Naive thymus-derived CD8-positive, alpha-beta T cell (primary cell): ENCODE measurements around the gene DNAH9. TPM values are rescaled to one million over a fixed set of nuclear protein-coding genes. Genes with fewer than 3 reads are reported as not detected.

ENCODE experiments used
- ATAC-seq, 2 donors: fragments of 150-1000 bp; cut with Tn5 transposase in 1 of 2; sonication (Bioruptor Pico), chemical (Tn5 transposase) in 1 of 2; 1 replicate in 1 of 2; 2 replicates in 1 of 2; pipeline ENCODE4 v1.10.0; 2021; ENCODE audit warnings: mild to moderate bottlenecking in 2 of 2, moderate library complexity in 2 of 2
- POLR2A ChIA-PET: fragments of 350-600 bp; sonication (Branson Sonifier 250); formaldehyde crosslinking; loops from one replicate; lab custom pipeline; 2021; ENCODE audit warnings: antibody characterized with exemption; lab: Charles Lee
- DNase-seq, 10 donors: peaks; one replicate each; pipeline versions ENCODE4 v3.0.0 to v3.0.0-alpha.2; 2020 to 2022
- H3K27ac Mint-ChIP-seq, 10 donors: one replicate each; pipeline ENCODE4 v1.8.0; 2020 to 2022; ENCODE audit warnings: mild to moderate bottlenecking in 10 of 10, mixed read lengths in 10 of 10, moderate library complexity in 4 of 10, inconsistent platforms in 1 of 10
- H3K27me3 Mint-ChIP-seq, 5 donors: one replicate each; pipeline ENCODE4 v1.8.0; 2021 to 2022; ENCODE audit warnings: mixed read lengths in 5 of 5
- H3K36me3 Mint-ChIP-seq, 3 donors: one replicate each; pipeline ENCODE4 v1.8.0; 2020 to 2022; ENCODE audit warnings: mixed read lengths in 3 of 3, mild to moderate bottlenecking in 2 of 3, inconsistent platforms in 1 of 3
- H3K4me1 Mint-ChIP-seq, 4 donors: one replicate each; pipeline ENCODE4 v1.8.0; 2021 to 2022; ENCODE audit warnings: mixed read lengths in 4 of 4
- H3K4me3 Mint-ChIP-seq, 10 donors: one replicate each; pipeline ENCODE4 v1.8.0; 2020 to 2022; ENCODE audit warnings: mild to moderate bottlenecking in 10 of 10, mixed read lengths in 10 of 10, moderate library complexity in 6 of 10, inconsistent platforms in 1 of 10
- H3K9me3 Mint-ChIP-seq, 9 donors: one replicate each; pipeline ENCODE4 v1.8.0; 2020 to 2022; ENCODE audit warnings: mixed read lengths in 9 of 9, mild to moderate bottlenecking in 3 of 9, inconsistent platforms in 1 of 9, moderate library complexity in 1 of 9
- polyA plus RNA-seq, 3 donors: library from polyadenylated mRNA; unstranded; fragments of 300-500 nt; fragmentation: Illumina TruSeq; gene quantifications; one replicate each; pipeline ENCODE4 v1.2.3, GENCODE V29; 2021
- total RNA-seq, 8 experiments: library from RNA in 2 of 8; stranded (reverse) in 2 of 8; gene quantifications; one replicate each; pipeline ENCODE4 v1.2.3 and lab custom pipeline; 2021 to 2026

The DNAH9 gene
- total and polyA plus RNA-seq, 5 experiments from 2014 or later, result not detected

DNA sequence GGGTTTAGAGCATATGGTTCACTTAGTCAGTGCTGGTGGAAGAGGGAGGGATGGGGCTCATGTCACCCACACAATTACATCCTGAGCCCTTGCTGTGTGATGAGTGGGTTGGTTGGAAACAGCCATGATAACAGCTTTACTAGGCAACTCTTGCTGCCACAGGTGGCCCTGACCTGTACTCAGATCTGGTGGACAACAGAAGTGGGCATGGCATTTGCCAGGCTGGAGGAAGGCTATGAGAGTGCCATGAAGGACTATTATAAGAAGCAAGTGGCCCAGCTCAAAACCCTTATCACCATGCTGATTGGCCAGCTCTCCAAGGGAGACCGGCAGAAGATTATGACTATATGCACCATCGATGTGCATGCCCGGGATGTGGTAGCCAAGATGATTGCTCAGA is 105.8 kb downstream of the DNAH9 start:
- peaks cover 0 to 14% (median 4%) of the 10 kb centered on the region in 5 donors for H3K27me3 Mint-ChIP-seq
- H3K36me3 Mint-ChIP-seq, result peaks cover 0 to 5% (median 0%) of the 10 kb centered on the region in 3 donors
- no peak for ATAC-seq
- H3K9me3 Mint-ChIP-seq, result peaks cover 0 to 13% (median 5%) of the 10 kb centered on the region in 9 donors
- H3K27ac Mint-ChIP-seq, result no peak overlapping the region
- no peak overlapping the region for H3K4me3 Mint-ChIP-seq
- no peak for DNase-seq
- H3K4me1 Mint-ChIP-seq, result peaks cover 0 to 1% (median 0%) of the 10 kb centered on the region in 4 donors
- POLR2A ChIA-PET, result no interaction called here

DNA sequence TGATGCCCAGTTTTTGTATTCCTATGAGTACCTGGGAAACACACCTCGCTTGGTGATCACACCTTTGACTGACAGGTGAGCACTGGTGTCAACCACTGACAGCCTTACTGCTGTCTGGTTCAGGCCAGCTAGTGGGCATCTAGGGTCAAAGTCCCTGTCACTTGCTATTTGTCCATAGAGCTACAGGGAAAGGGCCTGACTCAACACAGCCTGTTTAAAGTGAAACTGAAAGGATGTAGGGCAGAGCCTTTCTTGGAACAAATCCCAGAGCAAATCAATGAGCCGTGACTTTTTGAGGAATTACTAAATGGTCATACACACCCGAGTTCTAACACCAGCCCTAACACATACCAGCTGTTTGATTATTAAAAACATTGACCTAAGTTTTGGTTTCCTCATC is 106.8 kb downstream of the DNAH9 start:
- ATAC-seq, result no peak
- H3K9me3 Mint-ChIP-seq, result peaks cover 0 to 13% (median 0%) of the 10 kb centered on the region in 9 donors

DNA sequence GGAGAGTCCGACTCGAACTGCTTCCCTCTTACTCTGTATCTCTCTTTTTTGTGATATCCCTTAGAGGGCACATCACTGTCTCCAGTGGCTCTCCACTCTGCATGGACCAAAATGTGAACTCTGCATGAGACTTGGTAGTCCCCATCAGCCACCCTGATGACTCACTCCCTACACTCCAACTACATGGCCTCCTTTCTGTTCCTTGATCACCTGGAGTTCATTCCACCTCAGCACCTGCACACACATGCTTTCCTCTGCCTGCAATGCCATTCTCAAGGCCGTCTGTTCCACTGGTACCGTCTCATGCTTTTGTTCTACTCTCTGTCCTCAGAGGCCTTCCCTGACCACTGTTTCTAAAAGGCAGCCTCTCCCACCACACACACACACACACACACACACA is 109.3 kb downstream of the DNAH9 start:
- no peak for ATAC-seq
- no peak for DNase-seq
- no peak overlapping the region for H3K4me3 Mint-ChIP-seq
- no peak overlapping the region for H3K27ac Mint-ChIP-seq
- peaks cover 0 to 5% (median 0%) of the 10 kb centered on the region in 5 donors for H3K27me3 Mint-ChIP-seq
- POLR2A ChIA-PET, result no interaction called here
- peaks cover 0 to 2% (median 0%) of the 10 kb centered on the region in 4 donors for H3K4me1 Mint-ChIP-seq
- H3K9me3 Mint-ChIP-seq, result peaks cover 0 to 2% (median 0%) of the 10 kb centered on the region in 9 donors
- no peaks in the 10 kb centered on the region for H3K36me3 Mint-ChIP-seq

More for the DNA sequence above, 106.8 kb downstream of the DNAH9 start:
- POLR2A ChIA-PET, result no interaction called here
- DNase-seq, result no peak
- H3K27ac Mint-ChIP-seq, result no peak overlapping the region
- H3K27me3 Mint-ChIP-seq, result peaks cover 0 to 6% (median 0%) of the 10 kb centered on the region in 5 donors
- no peak overlapping the region for H3K4me3 Mint-ChIP-seq
- peaks cover 0 to 5% (median 0%) of the 10 kb centered on the region in 3 donors for H3K36me3 Mint-ChIP-seq
- peaks cover 0 to 1% (median 0%) of the 10 kb centered on the region in 4 donors for H3K4me1 Mint-ChIP-seq

DNA sequence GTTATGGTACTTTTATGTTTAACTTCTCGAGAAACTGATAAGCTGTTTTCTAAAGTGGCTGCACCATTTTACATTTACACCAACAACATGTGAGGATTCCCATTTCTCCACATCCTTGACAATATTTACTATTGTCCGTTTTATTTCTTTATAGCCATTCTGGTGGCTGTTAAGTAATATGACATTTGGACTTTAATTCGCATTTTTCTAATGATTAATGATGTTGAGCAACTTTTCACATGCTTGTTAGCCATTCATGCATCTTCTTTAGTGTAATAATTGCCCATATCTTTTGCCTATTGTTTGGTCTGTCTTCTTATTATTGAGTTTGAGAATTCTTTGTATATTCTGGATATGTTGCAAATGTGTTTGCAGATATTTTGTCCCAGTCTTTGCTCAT is 114.2 kb downstream of the DNAH9 start:
- no peak overlapping the region for H3K4me3 Mint-ChIP-seq
- no peak overlapping the region for H3K27ac Mint-ChIP-seq
- peaks cover 0 to 6% (median 0%) of the 10 kb centered on the region in 9 donors for H3K9me3 Mint-ChIP-seq
- DNase-seq, result no peak
- POLR2A ChIA-PET, result no interaction called here
- peaks cover 0 to 10% (median 2%) of the 10 kb centered on the region in 5 donors for H3K27me3 Mint-ChIP-seq
- no peaks in the 10 kb centered on the region for H3K36me3 Mint-ChIP-seq
- no peak for ATAC-seq
- H3K4me1 Mint-ChIP-seq, result peaks cover 0 to 2% (median 0%) of the 10 kb centered on the region in 4 donors

DNA sequence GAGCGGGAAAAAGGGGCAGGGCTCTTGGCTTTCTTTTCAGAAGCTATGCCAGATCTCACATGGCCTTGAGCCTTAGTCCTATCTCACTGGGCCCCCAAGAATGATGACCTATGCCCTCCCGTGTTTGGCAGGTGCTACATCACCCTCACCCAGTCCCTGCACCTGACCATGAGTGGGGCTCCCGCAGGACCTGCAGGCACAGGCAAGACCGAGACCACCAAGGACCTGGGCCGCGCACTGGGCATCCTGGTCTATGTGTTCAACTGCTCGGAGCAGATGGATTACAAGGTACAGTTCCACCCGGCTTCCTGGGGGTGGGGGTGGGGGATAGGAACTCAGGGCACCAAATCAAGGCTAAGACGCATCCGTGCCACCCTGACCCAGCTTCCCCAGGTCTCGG is 120.9 kb downstream of the DNAH9 start:
- DNase-seq, result no peak
- Mint-ChIP-seq H3K27ac (no peak overlapping the region), H3K36me3 (no peaks in the 10 kb centered on the region), H3K4me3 (no peak overlapping the region), H3K4me1 (no peaks in the 10 kb centered on the region), H3K9me3 (peaks cover 0 to 14% (median 0%) of the 10 kb centered on the region in 9 donors), H3K27me3 (peaks cover 0 to 20% (median 4%) of the 10 kb centered on the region in 5 donors)
- POLR2A ChIA-PET, result no interaction called here
- no peak for ATAC-seq

DNA sequence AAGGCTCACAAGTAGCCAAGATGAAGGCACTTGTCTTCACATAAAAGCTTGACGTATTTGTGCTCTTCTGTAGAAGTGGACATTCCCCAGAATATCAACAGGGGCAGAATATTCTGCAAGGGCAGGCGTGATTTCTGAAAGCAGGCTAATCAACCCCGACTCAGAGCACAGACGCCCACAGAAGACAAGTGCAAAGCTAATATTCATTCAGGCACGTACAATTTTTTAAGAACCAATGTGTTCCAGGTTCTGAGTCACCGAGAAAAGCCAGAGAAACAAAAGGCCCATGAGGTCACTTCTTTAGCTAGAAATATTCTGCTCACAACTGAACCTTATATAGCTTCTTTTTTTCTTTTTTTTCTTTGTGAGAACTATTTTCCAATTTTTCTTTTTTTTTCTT is 121.6 kb downstream of the DNAH9 start:
- Mint-ChIP-seq H3K4me1 (no peaks in the 10 kb centered on the region), H3K27me3 (peaks cover 0 to 20% (median 4%) of the 10 kb centered on the region in 5 donors), H3K36me3 (no peaks in the 10 kb centered on the region), H3K4me3 (no peak overlapping the region), H3K27ac (no peak overlapping the region), H3K9me3 (peaks cover 0 to 14% (median 0%) of the 10 kb centered on the region in 9 donors)
- no peak for DNase-seq
- POLR2A ChIA-PET, result no interaction called here
- no peak for ATAC-seq

DNA sequence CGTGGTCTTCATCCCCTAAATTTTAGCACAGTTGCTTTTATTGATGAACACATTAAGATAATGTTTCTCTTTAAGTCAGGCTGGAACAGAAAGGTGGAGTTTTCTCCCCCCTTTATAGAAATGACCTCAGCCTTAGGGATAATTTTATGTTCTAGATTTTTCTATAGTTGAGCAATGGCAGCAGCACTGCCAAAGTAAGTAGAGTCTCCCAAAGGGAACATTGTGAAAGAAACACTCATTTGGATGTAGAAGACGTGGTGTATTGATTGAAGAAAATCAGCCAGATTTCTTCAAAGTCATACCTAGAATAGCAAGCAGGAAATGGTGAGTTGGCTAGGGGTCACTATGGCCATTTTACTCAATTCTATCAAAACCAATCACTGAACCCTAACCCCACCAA is 122.5 kb downstream of the DNAH9 start:
- H3K36me3 Mint-ChIP-seq, result no peaks in the 10 kb centered on the region
- no peaks in the 10 kb centered on the region for H3K4me1 Mint-ChIP-seq
- no peak overlapping the region for H3K4me3 Mint-ChIP-seq

DNA sequence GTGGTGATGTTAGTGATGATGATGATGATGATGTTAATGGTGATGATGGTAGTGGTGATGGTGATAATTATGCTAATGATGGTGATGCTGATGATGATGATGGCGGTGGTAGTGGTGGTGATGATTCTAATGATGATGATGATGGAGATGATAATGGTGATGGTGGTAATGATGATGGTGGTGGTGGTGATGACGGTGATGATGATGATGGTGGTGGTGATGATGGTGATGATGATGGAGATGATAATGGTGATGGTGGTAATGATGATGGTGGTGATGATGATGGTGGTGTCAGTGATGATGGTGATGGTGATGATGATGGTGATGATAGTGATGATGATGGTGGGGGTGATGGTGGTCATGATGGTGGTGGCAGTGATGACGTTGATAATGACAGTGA is 132.5 kb downstream of the DNAH9 start:
- POLR2A ChIA-PET, result no interaction called here
- H3K27me3 Mint-ChIP-seq, result peaks cover 0 to 4% (median 0%) of the 10 kb centered on the region in 5 donors
- ATAC-seq, result no peak
- no peak overlapping the region for H3K27ac Mint-ChIP-seq
- H3K4me3 Mint-ChIP-seq, result no peak overlapping the region
- no peak for DNase-seq
- peaks cover 0 to 13% (median 7%) of the 10 kb centered on the region in 9 donors for H3K9me3 Mint-ChIP-seq
- no peaks in the 10 kb centered on the region for H3K4me1 Mint-ChIP-seq
- peaks cover 0 to 7% (median 0%) of the 10 kb centered on the region in 3 donors for H3K36me3 Mint-ChIP-seq

More for the DNA sequence above, 122.5 kb downstream of the DNAH9 start:
- ATAC-seq, result no peak
- H3K27me3 Mint-ChIP-seq, result peaks cover 0 to 21% (median 4%) of the 10 kb centered on the region in 5 donors
- POLR2A ChIA-PET, result no interaction called here
- H3K27ac Mint-ChIP-seq, result no peak overlapping the region
- H3K9me3 Mint-ChIP-seq, result peaks cover 0 to 16% (median 0%) of the 10 kb centered on the region in 9 donors
- DNase-seq, result no peak

DNA sequence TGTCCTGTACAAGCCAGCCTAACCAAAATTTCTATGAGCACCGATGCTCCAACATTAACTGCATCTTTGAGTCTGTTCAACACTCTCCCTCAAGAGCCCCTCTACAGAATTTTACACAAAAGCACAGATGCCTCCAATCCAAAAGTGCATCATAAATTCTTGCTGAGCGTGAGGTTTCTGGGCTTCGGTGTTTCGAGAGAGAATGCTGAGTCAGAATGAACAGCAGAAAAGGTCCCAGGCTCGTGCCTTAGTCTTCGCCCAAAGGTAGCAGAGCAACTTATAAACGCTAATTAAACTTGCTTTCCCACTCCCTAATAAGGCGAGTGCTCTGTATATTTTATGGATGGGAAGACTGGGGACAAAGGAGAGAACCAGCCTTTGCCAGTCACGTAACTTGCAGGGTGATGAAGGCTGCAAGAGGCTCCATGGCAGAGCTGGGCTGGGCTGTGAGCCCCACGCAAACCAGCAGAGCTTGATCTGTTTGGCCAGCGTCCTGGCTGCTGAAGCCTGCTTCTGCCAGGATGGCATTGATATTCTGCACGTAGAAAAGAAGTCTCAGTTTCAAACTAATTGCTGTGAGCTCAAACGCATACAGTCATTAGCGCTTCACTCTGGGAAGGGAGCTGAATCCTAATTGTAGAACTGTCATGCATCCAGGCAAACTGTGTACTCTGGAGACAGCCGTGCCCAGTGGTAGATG is 138.5 kb downstream of the DNAH9 start:
- Mint-ChIP-seq H3K27me3 (no peaks in the 10 kb centered on the region), H3K9me3 (peaks cover 0 to 12% (median 7%) of the 10 kb centered on the region in 9 donors), H3K4me1 (no peaks in the 10 kb centered on the region), H3K36me3 (peaks cover 0 to 7% (median 0%) of the 10 kb centered on the region in 3 donors), H3K27ac (no peak overlapping the region), H3K4me3 (no peak overlapping the region)
- ATAC-seq (no peak), DNase-seq (no peak)
- POLR2A ChIA-PET, result no interaction called here

DNA sequence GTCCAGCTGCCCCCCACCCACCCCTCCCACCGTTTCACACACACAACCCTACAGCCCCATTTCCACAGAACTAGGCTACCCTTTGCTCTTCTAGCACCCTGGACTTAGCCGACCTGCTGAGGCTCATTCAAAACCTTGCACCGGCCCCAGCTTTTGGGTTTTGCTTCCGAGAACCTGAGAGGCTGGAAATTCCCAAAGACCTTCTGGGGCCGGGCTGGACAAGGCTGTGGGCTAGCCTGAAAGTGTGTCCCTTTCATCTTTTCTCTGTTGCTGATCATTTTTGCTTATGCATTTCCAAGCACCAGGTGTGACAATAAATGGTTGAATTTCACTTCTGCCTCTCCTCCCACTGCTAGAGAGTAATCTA is 139.0 kb downstream of the DNAH9 start:
- no peak overlapping the region for H3K4me3 Mint-ChIP-seq
- DNase-seq, result no peak
- H3K4me1 Mint-ChIP-seq, result no peaks in the 10 kb centered on the region
- ATAC-seq, result no peak
- POLR2A ChIA-PET, result no interaction called here
- no peaks in the 10 kb centered on the region for H3K27me3 Mint-ChIP-seq
- H3K36me3 Mint-ChIP-seq, result peaks cover 0 to 6% (median 0%) of the 10 kb centered on the region in 3 donors
- H3K9me3 Mint-ChIP-seq, result peaks cover 0 to 12% (median 3%) of the 10 kb centered on the region in 9 donors
- H3K27ac Mint-ChIP-seq, result no peak overlapping the region

DNA sequence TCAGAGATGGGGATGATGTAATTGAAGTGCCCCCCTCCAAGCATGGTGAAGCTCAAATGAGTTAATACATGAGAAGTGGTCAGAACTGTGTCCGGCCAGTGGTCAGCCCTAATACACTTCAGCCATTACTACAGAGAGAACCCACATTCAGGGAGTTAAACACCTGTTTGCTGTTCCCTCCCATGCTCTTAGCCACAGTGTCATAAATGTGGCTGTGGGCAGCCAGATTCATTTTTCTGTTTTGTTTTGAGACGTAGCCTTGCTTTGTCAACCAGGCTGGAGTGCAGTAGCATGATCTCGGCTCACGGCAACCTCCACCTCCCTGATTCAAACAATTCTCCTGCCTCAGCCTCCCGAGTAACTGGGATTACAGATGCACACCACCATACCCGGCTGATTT is 139.9 kb downstream of the DNAH9 start:
- peaks cover 0 to 3% (median 0%) of the 10 kb centered on the region in 5 donors for H3K27me3 Mint-ChIP-seq
- no peaks in the 10 kb centered on the region for H3K36me3 Mint-ChIP-seq
- H3K4me3 Mint-ChIP-seq, result no peak overlapping the region
- DNase-seq, result no peak
- peaks cover 0 to 7% (median 0%) of the 10 kb centered on the region in 9 donors for H3K9me3 Mint-ChIP-seq
- no peak for ATAC-seq
- POLR2A ChIA-PET, result no interaction called here
- no peak overlapping the region for H3K27ac Mint-ChIP-seq
- H3K4me1 Mint-ChIP-seq, result no peaks in the 10 kb centered on the region

DNA sequence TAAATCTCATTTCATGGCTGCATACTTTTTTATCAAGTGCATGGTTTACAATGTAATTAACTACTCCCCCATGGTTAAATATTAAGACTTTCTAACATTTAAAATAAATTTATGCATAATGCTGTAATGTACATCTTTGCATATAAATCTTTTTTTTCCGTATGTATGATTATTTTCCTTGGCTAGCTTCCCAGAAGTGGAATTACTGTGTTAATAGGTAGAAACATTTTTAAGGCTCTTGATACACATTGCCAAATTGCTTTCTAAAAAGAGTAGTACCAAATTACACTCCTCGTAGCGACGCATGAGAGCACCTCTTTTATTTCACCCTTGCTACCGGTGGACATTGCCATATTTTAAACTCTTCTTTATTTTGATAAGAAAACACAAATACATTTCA is 141.1 kb downstream of the DNAH9 start:
- POLR2A ChIA-PET, result no interaction called here
- Mint-ChIP-seq H3K27ac (no peak overlapping the region), H3K36me3 (no peaks in the 10 kb centered on the region), H3K4me3 (no peak overlapping the region), H3K27me3 (peaks cover 0 to 10% (median 0%) of the 10 kb centered on the region in 5 donors), H3K4me1 (peaks cover 0 to under 1% (median 0%) of the 10 kb centered on the region in 4 donors), H3K9me3 (peaks cover 0 to 9% (median under 1%) of the 10 kb centered on the region in 9 donors)
- ATAC-seq, result no peak
- no peak for DNase-seq

DNA sequence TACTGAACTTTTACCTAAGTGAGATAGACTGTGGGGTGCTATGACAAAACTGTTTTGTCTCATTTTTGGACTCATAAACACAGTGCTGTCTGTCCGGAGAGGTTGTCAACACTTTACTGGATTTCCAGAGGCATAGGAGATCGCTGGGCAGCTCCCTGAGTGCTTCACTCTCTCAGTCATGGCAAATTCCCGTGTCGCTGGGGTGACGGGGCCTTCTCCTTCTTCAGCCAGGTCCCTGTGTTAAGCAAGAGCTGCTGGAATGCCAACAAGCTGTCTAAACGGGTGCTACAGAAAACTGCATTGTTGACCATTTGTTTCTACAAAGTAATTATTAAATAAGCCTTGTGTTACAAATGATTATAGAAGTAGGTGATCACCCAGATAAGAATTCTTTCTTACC is 141.6 kb downstream of the DNAH9 start:
- H3K27ac Mint-ChIP-seq, result no peak overlapping the region
- no peak overlapping the region for H3K4me3 Mint-ChIP-seq
- peaks cover 0 to 12% (median 0%) of the 10 kb centered on the region in 9 donors for H3K9me3 Mint-ChIP-seq
- POLR2A ChIA-PET, result no interaction called here
- H3K27me3 Mint-ChIP-seq, result peaks cover 0 to 15% (median 0%) of the 10 kb centered on the region in 5 donors
- no peak for DNase-seq
- no peaks in the 10 kb centered on the region for H3K36me3 Mint-ChIP-seq
- H3K4me1 Mint-ChIP-seq, result peaks cover 0 to 2% (median 0%) of the 10 kb centered on the region in 4 donors
- no peak for ATAC-seq
